ENCODE data around the gene FCRL6.

Gene FCRL6

GRCh38 chr1:159800177-159800930 lies 1.8 kb upstream of the FCRL6 start:
- DNase-seq, result peak; percentile 57

GRCh38 chr1:159803956-159804689 lies 2.0 kb downstream of the FCRL6 start:
- no peak for DNase-seq

- no peak for DNase-seq
Observed at GRCh38 chr1:159804924-159805323, 2.8 kb downstream of the FCRL6 start.

GRCh38 chr1:159815926-159816325 lies 13.8 kb downstream of the FCRL6 start:
- no peak for DNase-seq

GRCh38 chr1:159817276-159818041 lies 15.3 kb downstream of the FCRL6 start:
- DNase-seq, result no peak

GRCh38 chr1:159821171-159821867 lies 19.2 kb downstream of the FCRL6 start:
- no peak for DNase-seq

- no peak for DNase-seq
Observed at GRCh38 chr1:159823406-159823805, 21.2 kb downstream of the FCRL6 start.

- peak; percentile 2 for DNase-seq
Observed at GRCh38 chr1:159825564-159825963, 23.4 kb downstream of the FCRL6 start.

GRCh38 chr1:159826441-159827101 lies 24.4 kb downstream of the FCRL6 start, which contains the start of gene SLAMF8:
Gene SLAMF8, plus strand, starts transcription at chr1:159826873. Its CDS starts 26 bp downstream, at chr1:159826899.
- DNase-seq, result peak; percentile 59

- peak; percentile 7 for DNase-seq
Observed at GRCh38 chr1:159827102-159827490, 24.9 kb downstream of the FCRL6 start.

GRCh38 chr1:159827549-159827948 lies 25.4 kb downstream of the FCRL6 start:
- peak; percentile 51 for DNase-seq

- DNase-seq, result no peak
Observed at GRCh38 chr1:159828176-159828575, 26.0 kb downstream of the FCRL6 start.

GRCh38 chr1:159828581-159829272 lies 26.6 kb downstream of the FCRL6 start:
- no peak for DNase-seq

GRCh38 chr1:159829273-159829634 lies 27.1 kb downstream of the FCRL6 start:
- DNase-seq, result peak; percentile 4

- DNase-seq, result no peak
Observed at GRCh38 chr1:159829822-159830465, 27.8 kb downstream of the FCRL6 start.

- no peak for DNase-seq
Observed at GRCh38 chr1:159830722-159831121, 28.6 kb downstream of the FCRL6 start.

- DNase-seq, result no peak
Observed at GRCh38 chr1:159831412-159832141, 29.4 kb downstream of the FCRL6 start.

GRCh38 chr1:159832309-159832708 lies 30.1 kb downstream of the FCRL6 start:
- no peak for DNase-seq

- no peak for DNase-seq
Observed at GRCh38 chr1:159835356-159835755, 33.2 kb downstream of the FCRL6 start.

GRCh38 chr1:159835862-159836525 lies 33.8 kb downstream of the FCRL6 start:
- no peak for DNase-seq

Measured in CD4-positive, alpha-beta T cell treated with Interleukin-10 for 1 hour (primary cell).